ENCODE data around the gene DOCK4. TPM values are rescaled to one million over a fixed set of nuclear protein-coding genes. Genes with fewer than 3 reads are reported as not detected.

DOCK4 gene
- polyA plus RNA-seq, 12 donors = 9.2 to 21.2 (median 10.6) TPM; not detected in 1

- DNase-seq = no peak
Measured at GRCh38 chr7:111743244-111743847, 462.9 kb downstream of the DOCK4 start.

- DNase-seq = peak; percentile 66
Measured at GRCh38 chr7:111741811-111742240, 464.4 kb downstream of the DOCK4 start.

- no peak for DNase-seq
Measured at GRCh38 chr7:111740942-111741341, 465.3 kb downstream of the DOCK4 start.

DNA sequence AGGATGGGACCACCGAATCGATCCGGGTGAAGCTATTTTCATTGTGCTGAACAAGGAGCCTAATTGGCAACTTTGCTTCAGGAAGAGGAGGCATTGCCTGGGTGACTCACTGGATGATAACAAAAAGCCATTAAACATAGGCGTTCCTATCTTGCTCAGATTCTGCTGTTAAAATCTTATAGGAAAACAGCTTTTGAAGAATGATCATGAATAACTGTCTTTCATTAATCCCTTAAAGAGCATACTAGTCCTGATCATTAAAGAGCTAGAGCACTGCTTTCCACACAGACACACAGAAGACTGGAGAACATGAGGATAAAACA lies 469.7 kb downstream of the DOCK4 start:
- DNase-seq = no peak

DNA sequence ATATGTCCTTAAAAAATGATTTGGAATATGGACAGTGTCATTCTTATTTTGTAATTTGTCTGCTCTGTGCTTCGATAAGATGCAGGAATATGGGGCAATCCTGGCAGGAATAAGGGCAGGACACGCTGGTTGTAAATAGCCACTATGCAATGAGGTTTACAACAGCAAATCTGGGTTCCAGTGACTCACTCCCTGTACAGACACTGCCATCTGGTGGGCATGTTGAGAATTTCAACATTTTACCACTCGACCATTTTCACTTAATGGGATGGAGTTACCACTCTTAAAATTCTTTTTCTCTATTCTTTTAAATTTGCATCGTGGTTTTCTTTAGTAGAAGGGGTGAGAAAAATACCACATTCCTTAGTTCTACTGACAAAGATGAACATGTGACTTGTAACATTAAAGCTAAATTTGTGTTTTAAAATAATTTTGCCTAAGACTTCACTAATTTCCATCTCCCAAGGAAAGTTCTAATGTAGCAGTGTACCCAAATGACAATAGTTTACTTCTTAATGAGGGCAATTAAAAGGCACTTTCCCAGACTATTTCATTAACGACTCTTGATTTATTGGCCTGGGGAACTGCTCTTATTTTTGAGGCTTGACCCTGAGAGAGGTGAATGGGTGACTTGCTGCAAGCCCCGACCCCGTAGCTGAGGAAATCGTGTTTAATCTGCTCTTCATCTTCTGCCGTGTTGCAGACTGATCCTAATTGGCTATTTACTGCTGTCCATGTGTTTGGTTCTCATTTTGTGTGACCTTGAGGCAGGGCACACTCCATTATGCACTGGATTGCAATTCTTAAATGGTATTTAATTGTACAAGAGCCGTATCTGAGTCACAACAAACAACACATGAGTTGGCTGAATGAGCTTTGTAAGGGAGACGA lies 470.3 kb downstream of the DOCK4 start:
- DNase-seq = peak; percentile 72

DNA sequence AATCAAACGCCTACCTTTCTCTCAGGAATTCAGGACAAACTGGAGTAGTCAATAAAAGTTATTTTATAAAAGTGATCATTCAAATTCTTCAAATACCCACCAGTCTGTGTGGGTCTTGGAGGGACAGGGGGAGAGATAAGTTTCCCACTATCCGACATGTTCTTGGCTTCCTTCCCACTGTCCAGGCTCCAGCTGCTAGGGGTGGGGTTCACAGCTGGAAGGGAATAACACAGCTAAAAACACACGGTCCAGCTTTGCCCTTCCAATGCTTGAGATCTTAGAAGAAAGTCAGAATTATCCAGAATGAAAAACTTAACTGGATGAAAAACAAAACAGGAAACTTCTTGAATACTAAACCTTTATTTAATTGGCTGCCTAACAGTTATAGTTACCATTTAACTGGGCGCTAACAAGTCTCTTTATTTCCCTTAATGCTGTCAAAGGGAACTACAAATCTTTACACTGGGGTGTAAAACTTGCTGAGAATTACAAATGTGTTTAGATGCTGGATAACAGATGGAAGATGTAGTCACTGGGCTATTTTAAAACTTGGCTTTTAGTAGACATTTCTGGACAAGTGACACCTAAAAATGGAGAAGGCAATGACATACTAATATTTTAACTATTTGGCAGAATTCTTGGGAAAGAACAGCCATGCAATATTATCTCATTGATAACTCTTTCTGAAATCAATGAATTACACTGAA lies 471.1 kb downstream of the DOCK4 start:
- peak; percentile 30 for DNase-seq

- no peak for DNase-seq
Measured at GRCh38 chr7:111732923-111733322, 473.3 kb downstream of the DOCK4 start.

- no peak for DNase-seq
Measured at GRCh38 chr7:111730476-111731300, 475.5 kb downstream of the DOCK4 start.

DNA sequence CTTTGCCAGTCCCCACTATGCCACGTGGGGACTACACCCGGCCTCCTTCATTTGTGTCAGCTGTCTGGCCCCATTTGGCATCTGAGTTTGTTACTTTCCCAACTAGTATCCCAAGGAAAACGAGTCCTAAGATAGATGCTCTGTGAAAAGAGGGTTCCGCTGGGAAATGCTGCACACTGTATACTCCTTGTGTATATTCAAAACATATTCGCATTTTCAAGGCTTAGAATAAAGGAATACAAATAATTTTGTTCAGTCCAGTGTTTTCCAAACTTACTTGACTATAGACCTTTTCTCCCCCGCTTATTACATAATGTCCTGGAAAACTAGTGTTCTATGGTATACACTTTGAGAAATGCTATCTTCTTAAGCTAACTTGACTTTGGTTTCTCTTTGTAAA lies 476.1 kb downstream of the DOCK4 start:
- no peak for DNase-seq

DNA sequence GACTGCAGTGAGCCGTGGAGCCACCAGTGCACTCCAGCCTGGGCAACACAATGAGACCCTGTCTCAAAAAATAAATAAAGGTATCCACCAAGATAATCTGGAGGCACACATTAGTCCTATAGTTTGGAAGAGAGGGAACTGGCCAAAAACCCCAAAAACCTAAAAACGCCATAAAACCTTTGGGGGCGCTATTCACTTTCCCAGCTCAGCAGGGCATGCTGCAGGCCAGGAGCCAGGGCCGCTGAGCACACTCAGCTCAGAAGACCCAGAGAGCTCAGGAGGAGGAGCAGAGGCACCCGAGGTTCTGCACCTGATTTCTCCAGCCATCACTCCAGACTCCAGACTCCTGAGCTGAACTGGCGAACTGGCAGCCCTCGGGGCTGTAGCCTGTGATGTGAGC lies 476.7 kb downstream of the DOCK4 start:
- no peak for DNase-seq

- DNase-seq = no peak
Measured at GRCh38 chr7:111728635-111728995, 477.6 kb downstream of the DOCK4 start.

DNA sequence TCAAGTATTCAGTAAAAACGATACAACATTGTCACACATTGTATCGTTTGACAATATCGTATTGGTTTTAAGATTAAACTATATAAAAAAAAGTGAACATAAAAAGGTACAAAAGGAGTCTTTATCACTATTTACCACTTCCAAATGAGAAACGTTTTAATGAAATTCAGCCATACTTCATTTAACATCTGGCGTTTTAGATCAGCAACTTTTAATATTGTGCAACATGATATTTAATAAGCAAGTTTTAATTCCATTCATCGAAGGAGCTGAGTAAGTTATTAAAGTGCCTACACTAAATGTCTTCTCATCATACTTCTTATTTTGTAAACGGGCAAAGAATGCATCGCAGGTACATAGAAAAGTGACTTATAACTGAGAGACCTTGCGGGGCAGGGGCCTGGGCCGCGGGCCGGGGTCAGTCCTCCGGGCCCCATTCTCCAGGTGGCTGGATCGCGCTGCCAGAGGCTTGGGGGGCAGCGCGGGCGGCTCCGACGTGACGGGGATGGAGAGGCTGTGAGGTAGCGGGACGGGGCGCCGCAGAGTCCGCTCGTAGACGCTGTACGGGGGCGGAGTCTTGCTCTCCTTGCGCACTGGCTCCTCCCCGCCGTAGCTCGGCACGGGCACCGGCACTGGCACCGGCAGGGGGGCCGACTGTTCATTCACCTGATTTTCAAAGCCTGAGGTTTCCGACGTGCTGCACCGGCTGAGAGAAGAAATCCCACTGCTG lies 478.1 kb downstream of the DOCK4 start:
- no peak for DNase-seq

DNA sequence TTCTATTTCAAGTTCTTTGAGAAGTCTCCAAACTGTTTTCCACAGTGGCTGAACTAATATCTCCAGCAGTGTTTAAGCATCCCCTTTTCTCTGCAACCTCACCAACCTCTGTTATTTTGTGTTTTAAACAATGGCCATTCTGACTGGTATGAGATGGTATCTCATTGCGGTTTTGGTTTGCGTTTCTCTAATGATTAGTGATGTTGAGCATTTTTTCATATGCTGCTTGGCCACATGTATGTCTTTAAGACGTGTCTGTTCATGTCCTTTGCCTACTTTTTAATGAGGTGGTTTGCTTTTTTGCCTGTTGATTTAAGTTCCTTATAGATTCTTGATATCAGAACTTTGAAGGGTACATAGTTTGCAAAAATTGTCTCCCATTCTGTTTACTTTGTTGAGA lies 487.3 kb downstream of the DOCK4 start:
- no peak for DNase-seq

- no peak for DNase-seq
Measured at GRCh38 chr7:111711426-111712065, 494.7 kb downstream of the DOCK4 start.

DNA sequence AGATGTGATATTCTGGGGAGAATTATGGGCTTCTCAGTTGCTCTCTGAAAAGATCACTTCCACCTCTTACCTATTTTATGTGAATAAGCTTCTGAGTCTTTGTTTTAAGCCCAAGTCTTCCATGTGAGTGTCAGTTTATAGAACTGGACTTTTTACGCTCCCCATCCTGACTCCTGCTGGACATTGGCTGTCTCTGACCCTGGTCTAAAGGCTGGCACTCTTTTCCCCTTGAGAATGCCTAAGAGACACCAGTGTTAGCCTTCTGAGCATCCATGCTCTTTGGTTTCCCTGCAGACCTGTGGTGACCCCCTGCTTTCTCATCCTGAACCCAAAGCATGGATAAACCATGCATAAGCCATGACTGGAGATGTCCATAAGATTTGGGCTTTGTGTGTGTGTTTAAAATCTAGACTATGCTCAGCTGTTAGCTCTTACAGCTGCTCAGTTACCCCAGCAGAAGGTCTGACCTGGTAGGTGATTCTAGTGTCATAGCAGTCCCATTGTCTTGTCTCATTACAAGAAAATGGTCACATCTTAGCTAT lies 495.3 kb downstream of the DOCK4 start:
- DNase-seq = no peak

DNA sequence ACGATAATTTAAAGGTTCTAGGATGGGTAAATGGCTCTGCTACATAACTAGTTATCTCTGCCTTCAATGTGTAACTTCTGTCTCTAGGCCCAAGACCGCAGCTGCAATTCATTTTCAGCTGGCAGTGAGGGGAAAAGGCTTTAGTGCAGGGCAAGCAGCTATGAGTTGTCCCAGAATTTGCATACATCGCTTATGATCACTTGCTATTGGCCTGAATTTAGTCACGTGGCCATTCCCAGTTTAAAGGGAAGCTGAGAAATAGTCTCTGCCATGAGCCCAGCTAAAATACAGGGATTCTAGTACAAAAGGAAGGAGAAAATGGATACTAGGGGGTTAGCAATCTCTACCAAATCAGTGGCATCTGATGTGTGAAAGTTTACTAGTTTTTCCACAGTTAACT lies 498.1 kb downstream of the DOCK4 start:
- no peak for DNase-seq

DNA sequence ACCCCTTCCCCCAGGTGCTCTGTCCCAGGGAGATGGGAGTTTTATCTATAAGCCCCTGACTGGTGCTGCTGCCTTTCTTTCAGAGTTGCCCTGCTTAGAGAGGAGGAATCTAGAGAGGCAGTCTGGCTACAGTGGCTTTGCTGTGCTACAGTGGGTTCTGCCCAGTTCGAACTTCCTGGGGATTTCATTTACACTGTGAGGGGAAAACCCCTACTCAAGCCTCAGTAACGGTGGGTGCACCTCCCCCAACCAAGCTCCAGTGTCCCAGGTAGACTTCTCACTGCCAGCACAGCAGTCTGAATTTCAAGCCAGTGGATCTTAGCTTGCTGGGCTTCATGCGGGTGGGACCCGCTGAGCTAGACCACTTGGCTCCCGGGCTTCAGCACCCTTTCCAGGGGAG lies 500.4 kb downstream of the DOCK4 start:
- DNase-seq = no peak

- no peak for DNase-seq
Measured at GRCh38 chr7:111697771-111698170, 508.4 kb downstream of the DOCK4 start.

- no peak for DNase-seq
Measured at GRCh38 chr7:111694376-111694775, 511.8 kb downstream of the DOCK4 start.

GRCh38 chr7:111690364-111691111 lies 515.7 kb downstream of the DOCK4 start:
- no peak for DNase-seq
